T-helper 2 cell treated with Interferon-gamma antibody and Interleukin-4, amounts not matched to agents 5 μg/mL and 100 μg/mL, for 36 hours (primary cell): ENCODE results near the gene SCARF1.

ENCODE experiments used
- DNase-seq: peaks from one replicate; pipeline ENCODE4 v3.0.0; 2021; ENCODE audit warnings: low spot score
- H3K27ac Mint-ChIP-seq: one replicate; pipeline ENCODE4 v1.8.0; 2021; ENCODE audit warnings: mild to moderate bottlenecking, mixed read lengths
- H3K27me3 Mint-ChIP-seq: one replicate; pipeline ENCODE4 v1.8.0; 2021; ENCODE audit warnings: low read depth, mixed read lengths
- H3K36me3 Mint-ChIP-seq: one replicate; pipeline ENCODE4 v1.8.0; 2021; ENCODE audit warnings: low read depth, mixed read lengths
- H3K4me1 Mint-ChIP-seq: one replicate; pipeline ENCODE4 v1.8.0; 2021; ENCODE audit warnings: low read depth, mixed read lengths
- H3K4me3 Mint-ChIP-seq: one replicate; pipeline ENCODE4 v1.8.0; 2022; ENCODE audit warnings: mild to moderate bottlenecking, moderate library complexity, mixed read lengths
- H3K9me3 Mint-ChIP-seq: one replicate; pipeline ENCODE4 v1.8.0; 2021; ENCODE audit warnings: mixed read lengths

The SCARF1 gene

DNA sequence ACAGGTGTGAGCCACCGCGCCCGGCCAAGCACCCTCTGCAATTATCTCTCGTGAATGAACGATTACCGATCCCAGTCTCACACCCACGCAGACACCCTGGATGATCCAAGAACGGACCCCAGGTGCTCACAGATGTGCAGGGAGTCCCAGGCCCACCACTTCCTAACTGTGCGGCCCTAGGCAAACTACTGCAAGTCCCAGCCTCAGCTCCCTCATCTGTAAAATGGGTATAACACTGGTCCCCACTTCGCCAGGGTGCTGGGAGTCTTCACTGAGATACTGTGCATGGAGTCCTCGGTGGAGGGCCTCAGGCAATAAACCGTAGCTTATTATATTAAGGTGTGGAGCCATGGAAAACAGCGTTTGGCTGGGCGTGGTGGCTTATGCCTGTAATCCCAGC lies 61.4 kb downstream of the SCARF1 start:
- Mint-ChIP-seq H3K27me3 (no peaks in the 10 kb centered on the region), H3K36me3 (no peaks in the 10 kb centered on the region), H3K4me3 (no peak overlapping the region), H3K4me1 (no peaks in the 10 kb centered on the region), H3K27ac (no peak overlapping the region), H3K9me3 (no peaks in the 10 kb centered on the region)
- DNase-seq: no peak
